COR-L47 (cell line): ENCODE measurements around the gene PDLIM5.
A peak's percentile ranks its signal among the peaks of the same experiment; 100 is the strongest.
"Not testable (repeated sequence)": the region's sequence is repeated elsewhere in the genome, so short reads cannot be mapped to it uniquely, and the experiment has no call there.

Experiments
- DNase-seq: peaks from one replicate; lab custom pipeline; 2025; lab: John Stamatoyannopoulos, UW

PDLIM5 gene, protein sequence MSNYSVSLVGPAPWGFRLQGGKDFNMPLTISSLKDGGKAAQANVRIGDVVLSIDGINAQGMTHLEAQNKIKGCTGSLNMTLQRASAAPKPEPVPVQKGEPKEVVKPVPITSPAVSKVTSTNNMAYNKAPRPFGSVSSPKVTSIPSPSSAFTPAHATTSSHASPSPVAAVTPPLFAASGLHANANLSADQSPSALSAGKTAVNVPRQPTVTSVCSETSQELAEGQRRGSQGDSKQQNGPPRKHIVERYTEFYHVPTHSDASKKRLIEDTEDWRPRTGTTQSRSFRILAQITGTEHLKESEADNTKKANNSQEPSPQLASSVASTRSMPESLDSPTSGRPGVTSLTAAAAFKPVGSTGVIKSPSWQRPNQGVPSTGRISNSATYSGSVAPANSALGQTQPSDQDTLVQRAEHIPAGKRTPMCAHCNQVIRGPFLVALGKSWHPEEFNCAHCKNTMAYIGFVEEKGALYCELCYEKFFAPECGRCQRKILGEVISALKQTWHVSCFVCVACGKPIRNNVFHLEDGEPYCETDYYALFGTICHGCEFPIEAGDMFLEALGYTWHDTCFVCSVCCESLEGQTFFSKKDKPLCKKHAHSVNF

DNA sequence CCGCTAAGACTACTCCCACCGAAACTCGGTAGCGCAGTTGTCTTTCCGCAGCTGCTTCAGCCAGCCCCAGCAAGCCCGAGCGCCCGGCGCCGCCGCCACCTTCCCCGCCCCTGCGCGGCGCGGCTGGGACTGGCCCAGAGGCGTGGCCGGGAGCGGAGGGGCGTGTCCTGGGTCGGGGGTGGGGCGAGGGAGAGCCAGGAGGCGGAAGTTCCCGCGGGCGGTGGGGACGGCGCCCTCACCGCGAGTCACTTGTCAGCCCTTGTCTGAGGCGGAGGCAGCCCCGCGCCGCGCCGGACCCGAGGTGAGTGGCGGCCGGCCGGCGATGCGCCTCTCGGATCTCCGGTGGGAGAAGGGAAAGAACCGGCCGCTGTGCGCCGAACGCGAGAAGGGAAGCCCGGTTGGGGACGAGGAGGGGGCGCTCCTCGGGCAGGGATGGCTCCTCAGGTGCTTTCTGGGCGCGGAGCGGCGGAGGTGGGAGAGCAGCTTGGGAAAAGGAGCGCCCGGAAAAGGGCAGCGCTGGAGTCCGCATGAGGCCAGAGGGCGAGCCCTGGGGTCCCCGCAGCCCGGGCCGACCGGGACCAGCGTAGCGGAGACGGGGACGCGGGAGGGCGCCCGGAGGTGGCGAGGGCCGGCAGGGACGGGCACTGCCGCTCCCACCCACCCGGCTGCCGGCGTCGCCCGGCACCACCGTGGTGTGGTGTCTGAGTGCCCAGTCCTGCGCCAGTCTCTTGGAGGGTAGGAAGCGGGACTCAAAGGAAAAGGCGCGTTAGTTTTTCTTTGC is at the start of gene PDLIM5:
Gene PDLIM5, plus strand, starts transcription at position 248 of the 781 bp plus-strand sequence. CDS start 3,347 bp downstream, outside the sequence.
- peak; percentile 87 for DNase-seq

DNA sequence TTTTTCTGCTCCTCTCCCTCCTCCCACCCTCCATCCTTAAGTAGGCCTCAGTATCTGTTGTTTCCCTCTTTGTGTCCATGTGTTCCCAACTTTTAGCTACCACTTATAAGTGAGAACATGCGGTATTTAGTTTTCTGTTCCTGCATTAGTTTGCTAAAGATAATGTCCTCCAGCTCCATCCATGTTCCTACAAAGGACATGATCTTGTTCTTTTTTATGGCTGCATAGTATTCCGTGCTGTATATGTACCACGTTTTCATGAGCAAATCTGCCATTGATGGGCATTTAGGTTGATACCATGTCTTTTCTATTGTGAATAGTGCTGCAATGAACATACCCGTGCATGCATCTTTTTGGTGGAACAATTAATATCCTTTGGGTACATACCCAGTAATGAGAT is 49.3 kb upstream of the PDLIM5 start:
- DNase-seq, result not testable (repeated sequence)

DNA sequence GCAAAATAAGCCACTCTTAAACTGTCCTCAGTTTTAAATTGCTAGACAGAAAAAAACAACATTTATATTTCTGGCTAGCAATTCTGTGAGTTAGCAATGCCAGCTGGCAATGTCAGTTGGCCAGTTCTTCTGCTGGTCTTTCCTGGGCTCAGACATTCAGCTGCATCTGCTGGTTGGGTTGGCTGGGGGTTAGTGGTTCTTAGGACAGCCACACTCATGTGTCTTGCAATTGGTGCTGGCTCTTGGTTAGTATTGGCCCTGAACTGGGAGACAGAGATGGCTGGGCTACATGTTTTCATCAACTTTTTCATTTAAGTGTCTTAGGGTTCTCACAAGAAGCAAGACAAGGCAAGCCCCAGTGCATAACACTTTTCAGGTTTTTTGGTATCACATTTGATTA is 48.0 kb upstream of the PDLIM5 start:
- DNase-seq, result no peak

DNA sequence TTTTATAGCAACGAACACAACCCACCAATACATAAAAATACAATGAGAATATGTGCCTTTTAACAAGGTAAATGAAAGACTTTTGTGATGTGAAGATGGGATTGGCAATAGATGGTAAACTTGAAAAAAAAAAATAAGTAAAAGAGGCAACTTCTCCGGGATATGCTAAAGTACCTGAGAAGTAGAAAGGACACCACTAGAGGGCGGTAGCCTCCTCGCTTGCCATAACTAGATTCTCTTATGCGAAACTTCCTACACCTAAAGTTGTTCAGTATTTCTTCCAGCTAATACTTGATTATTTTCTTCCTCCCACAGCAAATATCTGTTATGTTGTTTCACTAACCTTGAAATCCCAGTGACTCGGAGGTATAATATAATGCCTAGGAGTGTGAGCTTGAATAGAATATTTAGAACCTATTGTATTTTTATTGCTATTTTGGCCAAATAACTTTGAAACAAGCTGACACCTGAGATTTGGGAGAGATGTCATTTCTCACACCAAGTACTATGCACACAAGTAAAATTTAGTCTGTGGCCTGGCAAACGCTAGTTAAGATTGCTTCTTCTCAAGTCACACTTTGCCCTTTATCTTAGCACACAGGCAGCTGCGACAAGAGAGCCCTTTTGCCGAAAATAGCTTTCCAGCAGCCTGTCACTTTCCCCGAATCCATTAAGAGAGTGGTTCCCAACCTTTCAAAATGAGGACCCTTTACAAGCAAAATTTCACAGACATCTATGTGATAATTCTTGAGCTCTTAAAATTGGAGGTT is 44.9 kb upstream of the PDLIM5 start:
- DNase-seq, result peak; percentile 66

DNA sequence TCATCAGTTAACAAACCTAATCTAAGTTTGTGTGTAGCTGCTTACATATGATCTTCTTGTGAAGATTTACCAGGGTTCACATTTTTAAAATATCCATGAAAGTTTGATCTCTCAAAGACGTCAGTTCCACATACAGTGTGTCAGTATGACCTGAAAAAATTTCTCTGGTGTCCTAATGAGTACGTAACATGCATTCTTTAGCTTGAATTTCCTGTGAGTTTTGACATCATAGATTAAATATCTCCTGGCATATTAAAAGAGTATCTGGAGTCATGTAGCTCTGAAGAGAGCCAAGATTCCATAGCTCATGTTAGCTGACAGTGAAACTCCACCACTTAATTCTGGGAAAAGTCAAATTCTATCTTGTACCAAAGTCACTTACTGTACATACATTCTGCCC is 43.9 kb upstream of the PDLIM5 start:
- DNase-seq, result no peak

DNA sequence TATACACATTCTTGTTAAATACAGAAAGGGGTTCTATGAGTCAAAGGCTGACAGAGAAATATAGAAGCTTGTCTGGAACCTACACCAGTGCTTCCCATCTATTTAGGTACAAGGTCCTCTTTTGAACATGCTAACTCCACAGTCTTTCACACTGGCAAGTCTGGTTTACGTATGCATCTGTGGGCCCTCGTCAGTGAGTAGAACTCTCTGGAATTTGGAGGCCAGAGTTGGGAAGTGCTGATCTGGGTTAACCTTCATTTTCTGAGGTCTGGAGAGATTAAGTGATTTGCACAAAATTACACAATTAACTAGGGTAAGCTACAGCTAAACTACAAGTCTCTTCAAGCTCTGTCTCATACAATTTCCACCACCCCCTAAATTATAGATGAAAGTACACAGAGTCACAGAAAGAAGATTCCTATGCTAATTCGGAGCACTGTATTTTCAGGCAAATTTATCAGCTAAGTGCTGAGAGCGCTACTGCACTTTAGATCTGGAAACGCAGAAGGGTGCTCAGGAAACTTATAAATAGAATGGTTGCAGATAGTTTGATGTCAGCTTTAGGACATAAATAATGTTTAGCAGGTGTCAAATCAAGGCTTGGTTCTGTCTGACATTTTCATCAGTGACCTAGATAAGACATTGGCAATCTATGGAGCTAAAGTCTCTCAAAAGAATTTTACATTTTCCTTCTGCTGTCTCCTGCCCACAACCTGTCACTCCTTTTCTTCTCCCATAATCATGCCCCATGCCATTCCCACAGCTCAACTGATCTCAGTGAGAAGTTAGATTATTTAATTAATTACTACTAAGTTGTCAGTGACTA is 43.0 kb upstream of the PDLIM5 start:
- no peak for DNase-seq

DNA sequence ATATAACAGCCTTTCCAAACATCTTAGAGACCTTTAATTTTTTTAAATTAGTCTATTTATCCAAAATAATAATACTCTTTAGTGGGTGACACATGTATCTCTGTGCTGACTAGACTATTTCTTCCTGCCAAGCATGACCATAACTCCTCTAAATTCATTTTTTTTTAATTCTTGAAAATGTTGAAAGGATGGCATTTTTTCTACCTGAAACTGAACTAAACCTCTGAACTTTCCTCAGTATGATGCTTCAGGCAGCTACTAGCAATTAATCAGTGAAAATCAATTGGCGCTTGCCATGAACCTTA is 42.4 kb upstream of the PDLIM5 start:
- no peak for DNase-seq

DNA sequence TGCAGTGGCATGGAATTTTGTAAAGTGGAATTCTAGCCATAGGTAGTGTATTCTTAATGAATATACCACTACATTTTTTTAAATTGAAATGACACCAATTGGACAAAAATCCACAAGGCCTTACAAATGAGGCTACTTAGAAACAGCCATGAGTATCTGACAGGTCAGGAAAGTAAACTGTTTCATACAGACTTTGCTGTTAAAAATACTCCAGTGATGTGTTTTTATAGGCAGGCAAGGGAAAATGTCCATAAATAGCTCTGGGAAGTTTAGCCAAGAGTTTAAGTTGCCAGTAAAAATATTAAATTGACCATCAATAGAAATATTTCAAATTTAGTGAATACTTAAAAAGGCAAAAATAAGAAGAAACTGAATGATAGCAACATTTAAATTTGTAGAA is 41.8 kb upstream of the PDLIM5 start:
- no peak for DNase-seq

DNA sequence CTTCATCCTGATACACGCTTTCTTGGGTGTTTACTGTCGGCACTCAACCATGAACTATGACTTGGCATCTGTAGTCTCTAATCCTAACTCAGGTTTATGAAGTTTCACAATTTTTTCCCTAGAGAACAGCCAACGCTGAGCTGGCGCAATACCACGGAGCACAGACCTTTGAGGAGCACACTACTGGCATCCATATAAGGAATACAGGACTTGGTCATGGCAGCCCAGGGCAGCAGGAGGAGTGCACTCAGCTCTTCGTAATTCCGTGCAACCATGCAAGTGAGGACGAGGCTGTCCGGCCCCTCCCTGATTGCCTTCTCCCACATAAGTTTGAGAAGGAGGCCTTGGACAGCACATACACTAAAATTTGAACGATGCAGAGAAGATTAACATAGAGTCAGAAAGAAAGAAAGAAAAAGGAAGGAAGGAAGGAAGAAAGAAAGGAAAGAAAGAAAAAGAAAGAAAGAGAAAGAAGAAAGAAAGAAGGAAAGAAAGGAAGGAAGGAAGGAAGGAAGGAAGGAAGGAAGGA is 41.0 kb upstream of the PDLIM5 start:
- DNase-seq, result no peak

DNA sequence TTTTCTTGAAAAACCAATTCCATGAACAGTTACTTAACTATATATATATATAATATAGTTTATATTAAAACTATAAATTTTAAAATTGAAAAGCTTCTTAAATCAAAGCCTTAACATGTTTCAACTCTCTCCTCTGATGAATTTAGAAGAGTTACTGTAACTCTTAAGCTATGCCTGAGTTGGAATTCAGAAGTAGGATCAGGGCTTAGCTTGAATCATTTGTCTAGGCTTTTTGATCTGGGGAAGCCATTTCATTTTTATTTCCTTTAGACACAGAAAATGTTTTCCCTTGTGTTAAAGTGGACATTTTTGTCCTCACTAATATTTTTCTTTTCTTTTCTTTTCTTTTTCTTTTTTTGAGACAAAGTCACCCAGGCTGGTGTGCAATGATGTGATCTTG is 40.4 kb upstream of the PDLIM5 start:
- DNase-seq, result no peak

DNA sequence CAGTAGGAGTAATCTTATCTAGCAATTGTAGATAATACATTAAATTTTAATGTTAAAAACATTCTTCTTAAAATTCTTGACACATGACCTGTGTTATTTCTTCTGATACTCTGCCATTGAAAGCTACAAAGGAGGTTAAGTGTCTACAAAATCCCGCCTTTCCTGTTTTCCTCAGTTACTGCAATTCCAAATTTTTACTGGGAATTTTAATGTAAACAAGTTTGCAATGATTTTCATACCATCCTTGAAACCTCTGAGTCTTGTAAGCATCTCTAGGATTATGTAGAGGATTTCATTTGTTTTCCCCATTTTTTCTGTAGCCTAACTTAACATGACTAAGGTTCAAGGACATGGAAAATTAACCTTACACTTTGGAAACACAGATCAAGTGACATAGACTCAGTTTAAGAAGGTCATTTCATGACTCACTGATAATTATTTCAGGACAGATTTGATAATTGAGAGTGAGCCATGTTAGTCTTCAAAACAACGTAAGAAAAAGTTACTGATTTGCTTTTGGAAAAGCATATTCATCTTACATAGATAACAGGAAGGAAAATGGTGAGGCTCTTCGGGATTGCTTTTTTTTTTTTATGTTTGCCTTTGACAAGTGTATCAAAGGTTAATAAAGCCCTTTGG is 39.6 kb upstream of the PDLIM5 start:
- DNase-seq, result no peak

DNA sequence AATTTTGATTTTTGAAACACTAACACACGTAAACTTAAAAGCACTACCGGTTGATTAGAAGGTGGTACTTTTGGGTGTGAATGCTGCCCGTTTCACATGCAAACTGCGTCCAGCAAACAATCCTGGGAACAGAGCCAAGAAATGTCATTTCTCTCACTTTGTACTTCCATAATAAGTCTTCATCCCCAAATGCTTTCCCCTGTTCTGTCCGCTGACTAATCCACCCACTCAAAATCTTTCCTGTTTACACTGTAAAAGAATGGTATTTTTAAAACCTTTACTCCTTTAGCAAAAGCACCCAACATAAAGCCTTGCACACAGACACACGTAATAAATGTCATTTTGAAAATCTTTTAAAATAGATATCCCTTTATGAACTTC is 39.1 kb upstream of the PDLIM5 start:
- DNase-seq, result peak; percentile 43

DNA sequence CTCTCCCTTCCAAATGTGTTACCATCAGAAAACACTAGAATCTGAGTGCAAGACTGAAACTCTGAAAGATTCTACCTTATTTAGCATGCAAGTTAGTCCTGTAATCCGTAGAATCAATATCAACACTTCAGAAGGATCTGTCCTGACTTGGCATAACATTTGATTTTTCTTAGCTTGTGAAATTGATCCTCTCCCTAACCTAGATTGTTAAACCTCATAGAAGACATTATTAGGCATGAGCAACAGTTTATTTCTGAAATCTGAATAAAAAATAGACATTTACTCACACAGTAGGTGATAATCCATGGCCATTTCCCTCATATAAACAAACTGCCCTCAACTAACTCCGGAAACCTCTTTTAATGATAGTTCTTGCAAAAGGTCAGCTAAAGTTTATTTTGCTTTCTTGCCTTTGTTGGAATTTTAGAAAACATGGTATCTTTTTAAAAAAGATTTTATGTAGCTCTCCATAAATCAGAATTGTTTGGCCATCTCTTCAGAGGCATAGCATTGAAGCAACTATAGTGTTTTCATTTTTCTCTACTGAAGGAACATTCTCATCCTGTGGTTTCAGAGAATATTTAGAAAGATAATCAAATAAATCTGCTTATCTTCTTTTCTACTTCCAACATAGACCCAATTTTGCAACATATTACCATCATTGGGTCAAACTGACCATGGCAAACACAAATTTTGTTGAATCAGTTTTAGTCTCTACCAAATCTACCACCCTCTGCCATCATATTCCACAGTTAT is 38.5 kb upstream of the PDLIM5 start:
- DNase-seq, result no peak

DNA sequence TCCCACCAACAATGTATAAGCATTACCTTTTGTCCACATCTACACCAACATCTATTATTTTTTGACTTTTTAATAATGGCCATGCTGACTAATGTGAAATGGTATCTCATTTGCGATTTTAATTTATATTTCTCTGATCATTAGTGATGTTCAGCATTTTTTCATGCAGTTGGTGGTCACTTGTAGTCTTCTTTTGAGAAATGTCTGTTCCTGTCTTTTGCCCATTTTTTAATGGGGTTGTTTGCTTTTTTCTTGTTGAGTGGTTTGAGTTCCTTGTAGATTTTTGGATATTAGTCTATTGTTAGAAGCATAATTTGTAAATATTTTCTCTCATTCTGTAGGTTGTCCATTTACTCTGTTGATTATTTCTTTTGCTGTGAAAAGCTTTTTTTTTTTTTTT is 36.8 kb upstream of the PDLIM5 start:
- no peak for DNase-seq

DNA sequence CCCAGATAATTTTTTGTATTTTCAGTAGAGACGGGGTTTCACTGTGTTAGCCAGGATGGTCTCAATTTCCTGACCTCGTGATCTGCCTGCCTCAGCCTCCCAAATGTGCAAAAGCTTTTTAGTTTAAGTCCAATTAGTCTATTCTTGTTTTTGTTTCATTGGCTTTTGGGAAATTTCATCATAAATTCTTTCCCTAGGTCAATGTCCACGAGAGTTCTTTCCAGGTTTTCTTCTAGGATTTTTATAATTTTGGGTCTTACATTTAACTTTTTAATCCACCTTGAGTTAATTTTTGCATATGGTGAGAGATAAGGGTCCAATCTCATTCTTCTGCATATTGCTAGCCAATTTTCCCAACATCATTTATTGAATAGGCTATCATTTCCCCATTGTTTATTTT is 36.3 kb upstream of the PDLIM5 start:
- no peak for DNase-seq

DNA sequence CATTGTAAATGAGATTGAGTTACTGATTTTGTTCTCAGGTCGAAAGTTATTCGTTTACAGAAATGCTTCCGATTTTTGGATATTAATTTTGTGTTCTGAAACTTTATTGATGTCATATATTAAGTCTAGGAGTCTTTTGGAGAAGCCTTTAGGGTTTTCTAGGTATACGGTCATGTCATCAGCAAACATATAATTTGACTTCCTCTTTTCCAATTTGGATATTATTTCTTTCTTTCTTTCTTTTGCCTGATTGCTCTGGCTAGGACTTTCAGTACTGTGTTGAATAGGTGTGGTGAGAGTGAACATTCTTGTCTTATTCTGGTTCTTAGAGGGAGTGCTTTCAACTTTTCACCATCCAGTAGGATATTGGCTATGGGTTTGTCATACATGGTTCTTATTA is 35.4 kb upstream of the PDLIM5 start:
- DNase-seq, result no peak

DNA sequence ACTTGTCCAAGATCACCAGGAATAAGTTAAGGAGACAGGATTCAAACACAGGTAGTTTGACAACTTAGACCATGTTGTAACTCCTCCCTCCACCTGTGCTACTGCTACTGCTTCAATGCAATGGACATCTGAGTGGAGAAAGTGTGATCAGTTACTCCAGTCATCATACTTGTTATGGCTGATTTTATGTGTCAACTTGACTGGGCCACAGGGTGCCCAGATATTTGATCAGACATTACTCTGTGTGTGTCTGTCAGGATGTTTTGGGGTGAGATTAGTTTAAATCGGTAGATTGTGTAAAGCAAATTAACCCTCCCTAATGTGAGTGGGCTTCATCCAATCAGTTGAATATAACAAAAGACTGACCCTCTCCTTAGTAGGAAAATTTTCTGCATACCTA is 34.8 kb upstream of the PDLIM5 start:
- no peak for DNase-seq

DNA sequence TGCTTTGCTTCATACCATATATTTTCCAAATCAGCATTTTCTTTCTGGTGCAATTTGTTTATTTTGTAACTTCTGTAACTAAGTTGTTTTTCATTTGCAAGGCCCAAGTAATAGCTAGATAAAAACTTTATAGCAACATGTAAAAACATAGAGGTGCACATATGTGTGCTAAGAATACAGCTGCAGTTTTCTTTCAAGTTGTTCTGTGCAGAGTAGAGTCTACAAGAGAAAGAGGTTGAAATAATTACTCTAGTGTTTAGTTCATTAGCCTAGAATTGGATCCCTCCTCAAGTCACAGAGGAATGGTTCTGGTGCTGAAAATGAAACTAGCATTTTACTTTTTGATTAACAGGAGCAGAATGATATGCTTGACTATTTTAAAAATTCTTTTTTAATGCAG is 32.2 kb upstream of the PDLIM5 start:
- no peak for DNase-seq

DNA sequence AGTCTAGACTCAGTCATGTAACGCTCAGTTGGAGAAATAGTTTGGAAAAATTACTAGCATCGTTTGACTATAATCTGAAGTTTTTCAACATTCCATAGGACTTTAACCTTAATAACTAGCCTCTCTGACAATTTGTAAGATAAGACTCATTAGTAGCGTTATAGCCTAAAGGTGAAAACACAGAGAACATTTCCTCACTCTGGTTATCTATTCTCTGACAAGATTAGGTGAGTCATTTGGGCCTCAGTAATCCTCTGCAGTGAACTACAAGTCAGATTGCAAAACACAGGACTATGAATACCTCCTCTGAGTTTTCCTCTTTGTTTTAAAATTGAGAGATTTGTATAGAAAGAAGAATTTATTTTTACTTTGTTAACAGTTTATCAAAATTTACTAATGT is 31.8 kb upstream of the PDLIM5 start:
- no peak for DNase-seq

DNA sequence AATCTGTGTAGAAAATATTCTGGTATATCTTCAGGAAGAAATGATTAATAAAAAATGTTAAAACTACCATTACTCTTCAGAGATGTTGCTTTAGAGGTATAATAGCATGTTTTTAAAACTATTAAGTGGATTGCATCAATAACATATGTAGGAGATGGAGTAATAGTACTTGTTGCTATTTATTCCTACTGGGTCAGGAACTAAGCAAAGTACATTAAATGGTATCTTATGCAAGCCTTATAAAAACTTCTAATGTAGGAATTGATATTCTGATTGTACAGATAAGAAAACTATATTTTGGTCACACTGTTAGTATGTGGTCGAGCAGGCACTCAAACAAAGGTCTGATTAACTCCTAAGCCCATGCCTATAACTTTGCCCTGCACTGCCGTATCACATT is 31.4 kb upstream of the PDLIM5 start:
- DNase-seq, result no peak
